GM12892 (cell line): ENCODE measurements around the gene C1QL4.

ENCODE experiments used
- POLR2A ChIP-seq: IDR thresholded peaks from 2 replicates; pipeline ENCODE4 v1.6.1; 2011; ENCODE audit warnings: low read depth, low read length, control low read depth
- POLR2AphosphoS5 ChIP-seq: IDR thresholded peaks from 2 replicates; pipeline ENCODE4 v1.6.1; 2011; ENCODE audit warnings: low read depth, low read length, control low read depth
- TAF1 ChIP-seq: IDR thresholded peaks from 2 replicates; pipeline ENCODE4 v1.6.1; 2011; ENCODE audit warnings: low read depth, mild to moderate bottlenecking, control low read depth, low read length, borderline replicate concordance

- no peak for TF ChIP-seq POLR2A
- no peak for TF ChIP-seq POLR2AphosphoS5
- no peak for TF ChIP-seq TAF1
Measured at GRCh38 chr12:49377386-49377785, 40.4 kb upstream of the C1QL4 start.
